ELR (cell line): ENCODE data around the gene GPX4.

Experiments used
- DNase-seq: peaks from one replicate; pipeline ENCODE4 v3.0.0-alpha.2; 2015; ENCODE audit warnings: low read depth

The GPX4 gene

GRCh38 chr19:1103708-1104310 lies at the start of gene GPX4:
Gene GPX4, plus strand, starts transcription at chr19:1103994. Its CDS starts 50 bp downstream, at chr19:1104044.
- DNase-seq: peak; percentile 99

- DNase-seq: no peak
These were observed 49.4 kb upstream of the GPX4 start for GRCh38 chr19:1054102-1055027.

GRCh38 chr19:1055028-1055425 lies 48.8 kb upstream of the GPX4 start:
- DNase-seq: no peak

- no peak for DNase-seq
These were observed 47.7 kb upstream of the GPX4 start for GRCh38 chr19:1055886-1056620.

GRCh38 chr19:1057176-1057855 lies 46.5 kb upstream of the GPX4 start:
- DNase-seq: peak; percentile 80

GRCh38 chr19:1058112-1058511 lies 45.7 kb upstream of the GPX4 start:
- no peak for DNase-seq

GRCh38 chr19:1060689-1061088 lies 43.1 kb upstream of the GPX4 start:
- no peak for DNase-seq

GRCh38 chr19:1061987-1062386 lies 41.8 kb upstream of the GPX4 start:
- DNase-seq: no peak

- DNase-seq: no peak
These were observed 41.3 kb upstream of the GPX4 start for GRCh38 chr19:1062387-1063029.

- DNase-seq: peak; percentile 45
These were observed 40.5 kb upstream of the GPX4 start for GRCh38 chr19:1063030-1063908.

- DNase-seq: no peak
These were observed 39.7 kb upstream of the GPX4 start for GRCh38 chr19:1063909-1064660.

- peak; percentile 75 for DNase-seq
These were observed 38.9 kb upstream of the GPX4 start for GRCh38 chr19:1064661-1065605.

- DNase-seq: no peak
These were observed 38.1 kb upstream of the GPX4 start for GRCh38 chr19:1065606-1066109.

- no peak for DNase-seq
These were observed 37.5 kb upstream of the GPX4 start for GRCh38 chr19:1066251-1066747.

- no peak for DNase-seq
These were observed 37.0 kb upstream of the GPX4 start, which contains the start of gene ARHGAP45 for GRCh38 chr19:1066748-1067340. Gene ARHGAP45, plus strand, starts transcription at chr19:1067167. Its CDS starts 239 bp downstream, at chr19:1067406.

GRCh38 chr19:1067341-1067957 lies 36.3 kb upstream of the GPX4 start:
- DNase-seq: no peak
